HCT116 (cell line): ENCODE results near the gene ZNF384. TPM values are rescaled to one million over a fixed set of nuclear protein-coding genes. Genes with fewer than 3 reads are reported as not detected.
A peak's percentile ranks its signal among the peaks of the same experiment; 100 is the strongest.
"Not testable (repeated sequence)": the region's sequence is repeated elsewhere in the genome, so short reads cannot be mapped to it uniquely, and the experiment has no call there.

ENCODE experiments used
- ATAC-seq: fragments of 200-7000 bp; cut with Tn5 transposase; 2 replicates; pipeline ENCODE4 v1.9.1; 2020; ENCODE audit warnings: mild to moderate bottlenecking, moderate library complexity
- BruUV-seq: library from RNA; stranded (reverse); fragments of 400-500 nt; replicated peaks from 2 replicates; lab custom pipeline; 2021; lab: Mats Ljungman, UMichigan
- CTCF ChIA-PET: fragments of 300-600 bp; sonication (Branson Sonifier 250); formaldehyde crosslinking; loops from one replicate; lab custom pipeline; 2021; ENCODE audit warnings: antibody characterized with exemption; lab: Charles Lee
- POLR2A ChIA-PET: fragments of 300-600, 350-600 bp; sonication (Branson Sonifier 250); formaldehyde crosslinking; loops from one replicate; lab custom pipeline; 2021; ENCODE audit warnings: antibody characterized with exemption; lab: Charles Lee
- RAD21 ChIA-PET, 2 experiments: fragments of 300-600 bp; sonication (Branson Sonifier 250); formaldehyde crosslinking; loops; one replicate each; lab custom pipeline; 2023; ENCODE audit warnings: low total read pairs in 2 of 2; ENCODE audit not compliant: uncharacterized antibody in 2 of 2, unreplicated experiment in 2 of 2, low non-redundant PET in 1 of 2; lab: Charles Lee
- DNase-seq: peaks from one replicate; pipeline ENCODE4 v3.0.0-alpha.2; 2010; ENCODE audit warnings: low read depth, low spot score
- H2AFZ ChIP-seq: fragments of 200-600 bp; shearing (Covaris generic), sonication (generic); 2 replicates; pipeline ENCODE4 v1.6.1; 2017; ENCODE audit warnings: low read depth, mixed run types, mixed read lengths, antibody characterized with exemption, low read length; ENCODE audit not compliant: poor library complexity, severe bottlenecking
- H3K27ac ChIP-seq: 2 replicates; pipeline ENCODE4 v1.5.1; 2012; ENCODE audit warnings: low read depth, low read length
- H3K27me3 ChIP-seq: fragments of 200-600 bp; sonication (generic); 2 replicates; pipeline ENCODE4 v1.6.1; 2016; ENCODE audit warnings: mixed run types, low read length, mixed read lengths; ENCODE audit not compliant: insufficient read depth
- H3K36me3 ChIP-seq, 2 experiments: fragments of 200-500 bp in 1 of 2; fragments of 200-600 bp in 1 of 2; sonication (Bioruptor generic) in 1 of 2; sonication (generic) in 1 of 2; 2 replicates each; pipeline versions ENCODE4 v1.5.1 to v1.6.1; 2014 to 2016; ENCODE audit warnings: low read length in 2 of 2, inconsistent platforms in 1 of 2, mixed read lengths in 1 of 2, mixed run types in 1 of 2; ENCODE audit not compliant: insufficient read depth in 2 of 2, control insufficient read depth in 1 of 2
- H3K4me1 ChIP-seq, 2 experiments: fragments of 200-600 bp in 1 of 2; sonication (generic) in 1 of 2; 2 replicates each; pipeline versions ENCODE4 v1.5.1 to v1.6.1; 2012 to 2017; ENCODE audit warnings: low read length in 2 of 2, inconsistent platforms in 1 of 2, mild to moderate bottlenecking in 1 of 2, mixed read lengths in 1 of 2, mixed run types in 1 of 2, moderate library complexity in 1 of 2; ENCODE audit not compliant: insufficient read depth in 2 of 2, control insufficient read depth in 1 of 2
- H3K4me2 ChIP-seq: fragments of 200-600 bp; sonication (generic); 2 replicates; pipeline ENCODE4 v1.6.1; 2017; ENCODE audit warnings: mixed run types, low read length, mixed read lengths
- H3K4me3 ChIP-seq, 2 experiments: fragments of 200-600 bp in 1 of 2; sonication (generic) in 1 of 2; replicated peaks in 1 of 2; 2 replicates each; pipeline ENCODE4 v1.5.1; 2011 to 2016; ENCODE audit warnings: low read length in 2 of 2, control low read depth in 1 of 2, low read depth in 1 of 2, mild to moderate bottlenecking in 1 of 2, mixed read lengths in 1 of 2, mixed run types in 1 of 2
- H3K79me2 ChIP-seq: fragments of 200-600 bp; sonication (generic); 2 replicates; pipeline ENCODE4 v1.6.1; 2017; ENCODE audit warnings: mild to moderate bottlenecking, mixed run types, low read length, moderate library complexity, mixed read lengths; ENCODE audit not compliant: insufficient read depth
- H3K9ac ChIP-seq: fragments of 200-600 bp; sonication (generic); 2 replicates; pipeline ENCODE4 v1.6.1; 2016; ENCODE audit warnings: low read length, mixed read lengths
- H3K9me2 ChIP-seq: fragments of 200-600 bp; sonication (generic), shearing (Covaris generic); 2 replicates; pipeline ENCODE4 v1.6.1; 2017; ENCODE audit warnings: mixed run types, mild to moderate bottlenecking, moderate library complexity; ENCODE audit not compliant: insufficient read depth
- H3K9me3 ChIP-seq, 2 experiments: fragments of 200-500 bp in 1 of 2; fragments of 200-600 bp in 1 of 2; sonication (Bioruptor generic) in 1 of 2; sonication (generic) in 1 of 2; 2 replicates each; pipeline ENCODE4 v1.6.1; 2014 to 2017; ENCODE audit warnings: low read length in 2 of 2, mixed read lengths in 2 of 2, inconsistent platforms in 1 of 2, low read depth in 1 of 2, mild to moderate bottlenecking in 1 of 2, mixed run types in 1 of 2, moderate library complexity in 1 of 2; ENCODE audit not compliant: control insufficient read depth in 1 of 2, insufficient read depth in 1 of 2
- H4K20me1 ChIP-seq: fragments of 200-600 bp; sonication (generic), shearing (Covaris generic); 2 replicates; pipeline ENCODE4 v1.6.1; 2017; ENCODE audit warnings: mixed run types, mild to moderate bottlenecking, moderate library complexity; ENCODE audit not compliant: insufficient read depth
- ATF3 ChIP-seq: IDR thresholded peaks from 2 replicates; pipeline ENCODE4 v1.6.1; 2012
- EZH2 ChIP-seq: fragments of 200-600 bp; sonication (generic); IDR thresholded peaks from 2 replicates; pipeline ENCODE4 v1.6.1; 2017; ENCODE audit warnings: antibody characterized with exemption, mixed run types
- JUND ChIP-seq: IDR thresholded peaks from 2 replicates; pipeline ENCODE4 v1.6.1; 2012
- POLR2A ChIP-seq: IDR thresholded peaks from 2 replicates; pipeline ENCODE4 v1.7.0; 2011; ENCODE audit warnings: borderline replicate concordance; ENCODE audit not compliant: insufficient read depth, insufficient read length; ENCODE audit errors: extremely low read depth
- YY1 ChIP-seq: IDR thresholded peaks from 2 replicates; pipeline ENCODE4 v1.6.1; 2011; ENCODE audit warnings: low read length, low read depth, moderate library complexity, mild to moderate bottlenecking; ENCODE audit not compliant: insufficient replicate concordance; ENCODE audit errors: extremely low read depth
- ZNF274 ChIP-seq: fragments of 200-500 bp; sonication (Bioruptor generic); IDR thresholded peaks from 2 replicates; pipeline ENCODE4 v1.6.1; 2014; ENCODE audit warnings: mild to moderate bottlenecking, low read depth, low read length, inconsistent platforms
- intact Hi-C: fragments of 100-400 bp; cut with micrococcal nuclease; formaldehyde crosslinking; loops from 2 replicates; pipeline ENCODE4 v1.10.0; 2022
- total RNA-seq: library from RNA; stranded (reverse); gene quantifications from one replicate; pipeline ENCODE4 v1.2.1, GENCODE V29; 2021; ENCODE audit not compliant: unreplicated experiment

ZNF384 gene
- total RNA-seq, 1 experiment from 2014 or later, result 73.4 TPM

- no peaks in the 10 kb centered on the region for H3K36me3 ChIP-seq
- H3K27ac ChIP-seq, result no peak overlapping the region
- no peaks in the 10 kb centered on the region for H3K79me2 ChIP-seq
- ATAC-seq (peak; percentile 36; the same call in 1 of the 2 replicates), DNase-seq (no peak)
- intact Hi-C loops, result no loop called here
- H3K4me2 ChIP-seq, result no peak overlapping the region
- no peak overlapping the region for H3K4me3 ChIP-seq
- ChIA-PET CTCF (interaction anchor here (1.6 kb wide), 1 partner anchor 15 kb away, joined by 3 read pairs; the partner anchor contains the start of gene COPS7A), RAD21 (no interaction called here), POLR2A (interaction anchor here (1.6 to 3.4 kb wide), 2 partner anchors 15 to 43 kb away, joined by 3 to 12 read pairs; partner anchors contain the start of genes COPS7A and MLF2)
- H3K4me1 ChIP-seq, result peaks cover 0 to 6% of the 10 kb centered on the region in 2 experiments; a peak in 2 of 4 replicates
- no peaks in the 10 kb centered on the region for H3K9me3 ChIP-seq
- no peak overlapping the region for H3K9ac ChIP-seq
- H4K20me1 ChIP-seq, result no peaks in the 10 kb centered on the region
- H3K27me3 ChIP-seq, result no peaks in the 10 kb centered on the region
- no peak overlapping the region for H2AFZ ChIP-seq
- BruUV-seq, result no TSS peak
- no peaks in the 10 kb centered on the region for H3K9me2 ChIP-seq
- TF ChIP-seq ZNF274, result no peak
- TF ChIP-seq ATF3, result no peak
- TF ChIP-seq JUND, result no peak
- no peak for TF ChIP-seq YY1
- no peak for TF ChIP-seq EZH2
- peak; percentile 21 for TF ChIP-seq POLR2A
- TF ChIP-seq, all 23 proteins: peak for 1
Observed at GRCh38 chr12:6708960-6709394, 19.8 kb upstream of the ZNF384 start.

DNA sequence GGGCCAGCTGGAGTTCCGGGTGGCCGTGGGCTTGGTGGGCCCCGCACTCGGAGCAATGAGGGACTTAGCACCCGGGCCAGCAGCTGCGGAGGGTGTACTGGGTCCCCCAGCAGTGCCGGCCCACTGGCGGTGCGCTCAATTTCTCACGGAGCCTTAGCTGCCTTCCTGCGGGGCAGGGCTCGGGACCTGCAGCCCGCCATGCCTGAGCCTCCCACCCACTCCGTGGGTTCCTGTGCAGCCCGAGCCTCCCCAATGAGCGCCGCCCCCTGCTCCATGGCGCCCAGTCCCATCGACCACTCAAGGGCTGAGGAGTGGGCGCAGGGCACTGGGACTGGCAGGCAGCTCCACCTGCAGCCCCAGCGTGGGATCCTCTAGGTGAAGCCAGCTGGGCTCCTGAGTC lies 19.2 kb upstream of the ZNF384 start:
- H4K20me1 ChIP-seq, RAD21 ChIA-PET, H2AFZ ChIP-seq, H3K9me3 ChIP-seq, H3K79me2 ChIP-seq, H3K4me3 ChIP-seq, H3K4me2 ChIP-seq, H3K9me2 ChIP-seq, ATAC-seq, H3K27ac ChIP-seq, H3K4me1 ChIP-seq, H3K36me3 ChIP-seq, BruUV-seq, H3K9ac ChIP-seq, intact Hi-C loops, H3K27me3 ChIP-seq, DNase-seq: not testable (repeated sequence)
- ChIA-PET CTCF (interaction anchor here (1.6 kb wide), 1 partner anchor 16 kb away, joined by 3 read pairs; the partner anchor contains the start of gene COPS7A), POLR2A (interaction anchor here (1.6 to 3.4 kb wide), 2 partner anchors 15 to 44 kb away, joined by 3 to 12 read pairs; partner anchors contain the start of genes COPS7A and MLF2)
